C4-2B (cell line): ENCODE results near the gene DIAPH2.
"Not testable (repeated sequence)": the region's sequence is repeated elsewhere in the genome, so short reads cannot be mapped to it uniquely, and the experiment has no call there.

Source experiments
- H3K27ac ChIP-seq: fragments of 450-650 bp; 2 replicates; pipeline ENCODE4 v1.5.1; 2017
- CTCF ChIP-seq: fragments of 450-650 bp; conservative IDR thresholded peaks from 2 replicates; pipeline ENCODE4 v1.5.1; 2017; ENCODE audit warnings: mild to moderate bottlenecking
- ZFX ChIP-seq: fragments of 450-650 bp; IDR thresholded peaks from 2 replicates; pipeline ENCODE4 v1.6.1; 2017

The DIAPH2 gene

GRCh38 chrX:96838537-96838936 lies 153.9 kb downstream of the DIAPH2 start:
- TF ChIP-seq CTCF (no peak), ZFX (no peak)
- no peak overlapping the region for H3K27ac ChIP-seq

- H3K27ac ChIP-seq: no peak overlapping the region
- TF ChIP-seq ZFX (no peak), CTCF (no peak)
These were observed 156.7 kb downstream of the DIAPH2 start for GRCh38 chrX:96841325-96841724.

- not testable (repeated sequence) for H3K27ac ChIP-seq
These were observed 157.2 kb downstream of the DIAPH2 start for GRCh38 chrX:96841866-96842265.

GRCh38 chrX:96843566-96843965 lies 158.9 kb downstream of the DIAPH2 start:
- no peak overlapping the region for H3K27ac ChIP-seq
- TF ChIP-seq ZFX: no peak
- no peak for TF ChIP-seq CTCF

GRCh38 chrX:96846841-96847240 lies 162.2 kb downstream of the DIAPH2 start:
- TF ChIP-seq CTCF: no peak
- TF ChIP-seq ZFX: no peak

GRCh38 chrX:96859422-96859821 lies 174.8 kb downstream of the DIAPH2 start:
- not testable (repeated sequence) for H3K27ac ChIP-seq

More at GRCh38 chrX:96846841-96847240, 162.2 kb downstream of the DIAPH2 start:
- H3K27ac ChIP-seq: no peak overlapping the region

GRCh38 chrX:96861218-96861617 lies 176.6 kb downstream of the DIAPH2 start:
- no peak overlapping the region for H3K27ac ChIP-seq
- no peak for TF ChIP-seq ZFX
- TF ChIP-seq CTCF: no peak

- H3K27ac ChIP-seq: no peak overlapping the region
- TF ChIP-seq ZFX (no peak), CTCF (no peak)
These were observed 177.0 kb downstream of the DIAPH2 start for GRCh38 chrX:96861661-96862060.

GRCh38 chrX:96883608-96884007 lies 199.0 kb downstream of the DIAPH2 start, which contains the start of gene RPA4:
TSS of gene RPA4 (plus strand) at chrX:96883908. CDS start at chrX:96884311, 403 bp downstream.
- H3K27ac ChIP-seq: no peak within 1 kb of the TSS
- no peak for TF ChIP-seq ZFX
- no peak for TF ChIP-seq CTCF
